ENCODE results near the gene VPS13D. TPM values are rescaled to one million over a fixed set of nuclear protein-coding genes. Genes with fewer than 3 reads are reported as not detected.

Gene VPS13D
- total RNA-seq = 59.4 TPM
- polyA plus RNA-seq = 27.2 TPM

GRCh38 chr1:12229835-12230548 is at the start of gene VPS13D:
TSS of gene VPS13D (plus strand) at chr1:12230030. CDS start at chr1:12234267, 4,237 bp downstream.
- H3K4me3 ChIP-seq (ENCODE audit: low read depth, low read length) = peak within 1 kb of the TSS; percentile 98
- H3K4me1 ChIP-seq (ENCODE audit: insufficient read depth) = peaks cover 3% of the 10 kb centered on the region
- no peaks in the 10 kb centered on the region for H3K36me3 ChIP-seq (ENCODE audit: insufficient read depth)
- DNase-seq (ENCODE audit: extremely low spot score) = peak; percentile 18
- WGBS = under 1% methylated on average over 77 of the region's 77 CpGs
- peak within 1 kb of the TSS; percentile 85 for H3K27ac ChIP-seq (ENCODE audit: low read depth)

- WGBS = 81% methylated on average over 10 of the region's 10 CpGs
- Histone ChIP-seq H3K4me3 (ENCODE audit: low read depth, low read length) (no peak overlapping the region), H3K27ac (ENCODE audit: low read depth) (no peak overlapping the region), H3K36me3 (ENCODE audit: insufficient read depth) (no peaks in the 10 kb centered on the region), H3K4me1 (ENCODE audit: insufficient read depth) (no peaks in the 10 kb centered on the region)
- DNase-seq (ENCODE audit: extremely low spot score) = no peak
These were observed 49.5 kb upstream of the VPS13D start for GRCh38 chr1:12180315-12180714.

- no peak for DNase-seq (ENCODE audit: extremely low spot score)
- Histone ChIP-seq H3K27ac (ENCODE audit: low read depth) (no peak overlapping the region), H3K4me1 (ENCODE audit: insufficient read depth) (no peaks in the 10 kb centered on the region), H3K36me3 (ENCODE audit: insufficient read depth) (no peaks in the 10 kb centered on the region), H3K4me3 (ENCODE audit: low read depth, low read length) (no peak overlapping the region)
- WGBS = 86% methylated on average over 7 of the region's 7 CpGs
These were observed 48.9 kb upstream of the VPS13D start for GRCh38 chr1:12180903-12181302.

- H3K36me3 ChIP-seq (ENCODE audit: insufficient read depth) = no peaks in the 10 kb centered on the region
- H3K27ac ChIP-seq (ENCODE audit: low read depth) = no peak overlapping the region
- H3K4me3 ChIP-seq (ENCODE audit: low read depth, low read length) = no peak overlapping the region
- no peak for DNase-seq (ENCODE audit: extremely low spot score)
- H3K4me1 ChIP-seq (ENCODE audit: insufficient read depth) = no peaks in the 10 kb centered on the region
- 95% methylated on average over 7 of the region's 7 CpGs for WGBS
These were observed 48.3 kb upstream of the VPS13D start for GRCh38 chr1:12181568-12181967.

- H3K4me3 ChIP-seq (ENCODE audit: low read depth, low read length) = no peak overlapping the region
- WGBS = 73% methylated on average over 4 of the region's 4 CpGs
- no peak for DNase-seq (ENCODE audit: extremely low spot score)
- no peaks in the 10 kb centered on the region for H3K36me3 ChIP-seq (ENCODE audit: insufficient read depth)
- H3K4me1 ChIP-seq (ENCODE audit: insufficient read depth) = no peaks in the 10 kb centered on the region
- no peak overlapping the region for H3K27ac ChIP-seq (ENCODE audit: low read depth)
These were observed 47.3 kb upstream of the VPS13D start for GRCh38 chr1:12182410-12182984.

GRCh38 chr1:12183095-12183794 is 46.6 kb upstream of the VPS13D start:
- no peak overlapping the region for H3K4me3 ChIP-seq (ENCODE audit: low read depth, low read length)
- 93% methylated on average over 7 of the region's 7 CpGs for WGBS
- no peaks in the 10 kb centered on the region for H3K4me1 ChIP-seq (ENCODE audit: insufficient read depth)
- DNase-seq (ENCODE audit: extremely low spot score) = no peak
- no peak overlapping the region for H3K27ac ChIP-seq (ENCODE audit: low read depth)
- no peaks in the 10 kb centered on the region for H3K36me3 ChIP-seq (ENCODE audit: insufficient read depth)

GRCh38 chr1:12184008-12184681 is 45.7 kb upstream of the VPS13D start:
- H3K4me1 ChIP-seq (ENCODE audit: insufficient read depth) = no peaks in the 10 kb centered on the region
- peak; percentile 67 for DNase-seq (ENCODE audit: extremely low spot score)
- no peak overlapping the region for H3K4me3 ChIP-seq (ENCODE audit: low read depth, low read length)
- H3K27ac ChIP-seq (ENCODE audit: low read depth) = peak overlapping the region; percentile 73
- WGBS = 14% methylated on average over 10 of the region's 10 CpGs
- no peaks in the 10 kb centered on the region for H3K36me3 ChIP-seq (ENCODE audit: insufficient read depth)

- Histone ChIP-seq H3K4me3 (ENCODE audit: low read depth, low read length) (no peak overlapping the region), H3K4me1 (ENCODE audit: insufficient read depth) (no peaks in the 10 kb centered on the region)
- WGBS = 76% methylated on average over 19 of the region's 19 CpGs
These were observed 44.6 kb upstream of the VPS13D start for GRCh38 chr1:12185036-12185917.

GRCh38 chr1:12185918-12186678 is 43.7 kb upstream of the VPS13D start:
- H3K4me1 ChIP-seq (ENCODE audit: insufficient read depth) = no peaks in the 10 kb centered on the region
- no peak overlapping the region for H3K4me3 ChIP-seq (ENCODE audit: low read depth, low read length)
- H3K36me3 ChIP-seq (ENCODE audit: insufficient read depth) = no peaks in the 10 kb centered on the region
- WGBS = 65% methylated on average over 13 of the region's 13 CpGs
- H3K27ac ChIP-seq (ENCODE audit: low read depth) = no peak overlapping the region
- DNase-seq (ENCODE audit: extremely low spot score) = no peak

More at GRCh38 chr1:12185036-12185917, 44.6 kb upstream of the VPS13D start:
- H3K27ac ChIP-seq (ENCODE audit: low read depth) = peak overlapping the region; percentile 73
- H3K36me3 ChIP-seq (ENCODE audit: insufficient read depth) = no peaks in the 10 kb centered on the region
- DNase-seq (ENCODE audit: extremely low spot score) = no peak

- Histone ChIP-seq H3K27ac (ENCODE audit: low read depth) (no peak overlapping the region), H3K4me3 (ENCODE audit: low read depth, low read length) (no peak overlapping the region), H3K4me1 (ENCODE audit: insufficient read depth) (no peaks in the 10 kb centered on the region), H3K36me3 (ENCODE audit: insufficient read depth) (no peaks in the 10 kb centered on the region)
- WGBS = 83% methylated on average over 4 of the region's 4 CpGs
- no peak for DNase-seq (ENCODE audit: extremely low spot score)
These were observed 43.2 kb upstream of the VPS13D start for GRCh38 chr1:12186679-12186985.

- no peak overlapping the region for H3K4me3 ChIP-seq (ENCODE audit: low read depth, low read length)
- DNase-seq (ENCODE audit: extremely low spot score) = no peak
- H3K27ac ChIP-seq (ENCODE audit: low read depth) = no peak overlapping the region
- no peaks in the 10 kb centered on the region for H3K4me1 ChIP-seq (ENCODE audit: insufficient read depth)
- no peaks in the 10 kb centered on the region for H3K36me3 ChIP-seq (ENCODE audit: insufficient read depth)
- WGBS = 61% methylated on average over 3 of the region's 3 CpGs
These were observed 41.7 kb upstream of the VPS13D start for GRCh38 chr1:12188115-12188514.

GRCh38 chr1:12188657-12189327 is 41.0 kb upstream of the VPS13D start:
- no peak for DNase-seq (ENCODE audit: extremely low spot score)
- no peak overlapping the region for H3K27ac ChIP-seq (ENCODE audit: low read depth)
- H3K4me1 ChIP-seq (ENCODE audit: insufficient read depth) = no peaks in the 10 kb centered on the region
- no peak overlapping the region for H3K4me3 ChIP-seq (ENCODE audit: low read depth, low read length)
- WGBS = 85% methylated on average over 13 of the region's 13 CpGs
- no peaks in the 10 kb centered on the region for H3K36me3 ChIP-seq (ENCODE audit: insufficient read depth)
